ENCODE results near the gene VEPH1. TPM values are rescaled to one million over a fixed set of nuclear protein-coding genes. Genes with fewer than 3 reads are reported as not detected.

The VEPH1 gene
- total RNA-seq, 1 donor from 2014 or later, result 0.16 TPM

- no peaks in the 10 kb centered on the region for H3K36me3 ChIP-seq
- no peak overlapping the region for H3K4me3 ChIP-seq
- DNase-seq, result no peak
- H3K4me1 ChIP-seq, result peaks cover under 1% of the 10 kb centered on the region
- H3K9me3 ChIP-seq (replicated peaks), result no peaks in the 10 kb centered on the region
- TF ChIP-seq CTCF (IDR thresholded peaks at IDR 0.05; ENCODE audit: borderline replicate concordance), result no peak
- H3K27me3 ChIP-seq (ENCODE audit: low read depth), result no peaks in the 10 kb centered on the region
- H3K27ac ChIP-seq (replicated peaks), result no peak overlapping the region
- intact Hi-C loops (cut with micrococcal nuclease), result no loop called here
These were observed 269.3 kb downstream of the VEPH1 start for GRCh38 chr3:157233923-157234322.

- no peak for TF ChIP-seq CTCF (IDR thresholded peaks at IDR 0.05; ENCODE audit: borderline replicate concordance)
- DNase-seq, result no peak
- intact Hi-C loops (cut with micrococcal nuclease), result no loop called here
- no peak overlapping the region for H3K4me3 ChIP-seq
- no peaks in the 10 kb centered on the region for H3K9me3 ChIP-seq (replicated peaks)
- H3K27me3 ChIP-seq (ENCODE audit: low read depth), result no peaks in the 10 kb centered on the region
- H3K4me1 ChIP-seq, result no peaks in the 10 kb centered on the region
- H3K27ac ChIP-seq (replicated peaks), result no peak overlapping the region
- H3K36me3 ChIP-seq, result no peaks in the 10 kb centered on the region
These were observed 271.1 kb downstream of the VEPH1 start for GRCh38 chr3:157232141-157232540.

- no peak for DNase-seq
- no peak overlapping the region for H3K4me3 ChIP-seq
- TF ChIP-seq CTCF (IDR thresholded peaks at IDR 0.05; ENCODE audit: borderline replicate concordance), result no peak
- no peaks in the 10 kb centered on the region for H3K4me1 ChIP-seq
- H3K36me3 ChIP-seq, result no peaks in the 10 kb centered on the region
- no peaks in the 10 kb centered on the region for H3K9me3 ChIP-seq (replicated peaks)
- no peak overlapping the region for H3K27ac ChIP-seq (replicated peaks)
- intact Hi-C loops (cut with micrococcal nuclease), result no loop called here
- no peaks in the 10 kb centered on the region for H3K27me3 ChIP-seq (ENCODE audit: low read depth)
These were observed 272.1 kb downstream of the VEPH1 start for GRCh38 chr3:157231071-157231470.

- Histone ChIP-seq H3K9me3 (replicated peaks) (no peaks in the 10 kb centered on the region), H3K27me3 (ENCODE audit: low read depth) (no peaks in the 10 kb centered on the region), H3K4me1 (no peaks in the 10 kb centered on the region), H3K27ac (replicated peaks) (no peak overlapping the region), H3K4me3 (no peak overlapping the region), H3K36me3 (no peaks in the 10 kb centered on the region)
- no peak for DNase-seq
- intact Hi-C loops (cut with micrococcal nuclease), result no loop called here
- no peak for TF ChIP-seq CTCF (IDR thresholded peaks at IDR 0.05; ENCODE audit: borderline replicate concordance)
These were observed 276.9 kb downstream of the VEPH1 start for GRCh38 chr3:157226173-157226847.

- Histone ChIP-seq H3K27me3 (ENCODE audit: low read depth) (no peaks in the 10 kb centered on the region), H3K27ac (replicated peaks) (no peak overlapping the region), H3K4me1 (no peaks in the 10 kb centered on the region), H3K36me3 (no peaks in the 10 kb centered on the region), H3K9me3 (replicated peaks) (no peaks in the 10 kb centered on the region), H3K4me3 (no peak overlapping the region)
- intact Hi-C loops (cut with micrococcal nuclease), result no loop called here
- TF ChIP-seq CTCF (IDR thresholded peaks at IDR 0.05; ENCODE audit: borderline replicate concordance), result no peak
- no peak for DNase-seq
These were observed 278.2 kb downstream of the VEPH1 start for GRCh38 chr3:157225001-157225400.
